ENCODE data around the gene WDR3. TPM values are rescaled to one million over a fixed set of nuclear protein-coding genes. Genes with fewer than 3 reads are reported as not detected.
"Not testable (repeated sequence)": the region's sequence is repeated elsewhere in the genome, so short reads cannot be mapped to it uniquely, and the experiment has no call there.

WDR3 gene
- total RNA-seq (2014; rRNA removed; shearing (Covaris generic)) = 14.4 and 18.7 TPM in 2 replicates

GRCh38 chr1:117929343-117930172 is at the start of gene WDR3, which contains the start of gene GDAP2:
Gene WDR3 (plus strand): TSS chr1:117929739. CDS start chr1:117933320, 3,581 bp downstream.
Gene GDAP2 (minus strand): TSS chr1:117929621. CDS start chr1:117920357, 9,264 bp downstream.
- peak; percentile 96 for DNase-seq (ENCODE audit: low read depth)

DNA sequence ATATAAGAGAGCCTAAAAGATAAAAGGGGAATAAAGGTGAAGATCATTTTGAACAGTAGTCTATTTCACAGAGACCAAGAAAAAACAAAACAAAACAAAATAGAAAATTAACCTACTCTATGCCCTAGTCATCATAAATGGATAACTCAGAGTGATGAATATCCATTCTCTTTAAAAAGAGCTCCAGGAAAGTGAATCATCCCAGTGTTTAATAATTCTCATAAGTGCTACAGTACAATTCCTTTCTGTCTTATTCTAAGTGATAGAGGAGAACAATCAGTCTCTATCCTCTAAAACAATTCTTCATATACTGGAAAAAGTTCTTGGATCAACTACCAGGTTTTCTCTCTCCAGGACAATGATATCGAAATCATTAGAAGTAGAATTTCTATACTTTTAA is 45.9 kb upstream of the WDR3 start:
- DNase-seq (ENCODE audit: low read depth) = no peak

DNA sequence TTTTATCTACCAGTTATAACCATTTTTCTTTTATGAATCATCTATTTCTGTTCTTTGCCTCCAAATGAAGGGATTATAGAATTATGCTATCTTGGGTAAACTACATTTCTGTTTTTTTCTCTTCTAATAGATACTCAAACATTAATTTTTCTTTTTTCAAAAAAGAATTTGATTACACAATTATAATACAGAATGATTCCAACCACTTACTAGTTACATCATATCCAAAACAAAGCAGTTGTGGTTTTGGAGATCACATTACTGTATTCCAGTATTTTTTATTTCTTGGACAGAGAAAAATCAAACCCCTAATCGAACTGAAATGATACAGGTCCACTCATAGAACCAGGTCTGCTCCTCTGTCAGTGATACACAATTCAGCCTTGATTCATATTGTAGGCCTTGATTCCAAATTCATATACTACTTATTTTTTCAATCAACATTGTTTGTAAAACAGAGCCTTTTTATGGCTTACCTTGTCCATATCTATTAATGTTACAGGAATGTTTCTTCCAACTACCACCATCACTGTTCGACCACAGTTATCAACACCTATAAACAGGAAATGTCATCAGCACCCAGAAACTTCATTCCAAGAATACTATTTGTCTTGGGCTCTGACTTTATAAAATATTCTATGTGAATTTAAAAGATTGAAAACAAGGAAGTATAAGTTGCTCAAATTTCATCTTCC is 43.3 kb upstream of the WDR3 start:
- no peak for DNase-seq (ENCODE audit: low read depth)

DNA sequence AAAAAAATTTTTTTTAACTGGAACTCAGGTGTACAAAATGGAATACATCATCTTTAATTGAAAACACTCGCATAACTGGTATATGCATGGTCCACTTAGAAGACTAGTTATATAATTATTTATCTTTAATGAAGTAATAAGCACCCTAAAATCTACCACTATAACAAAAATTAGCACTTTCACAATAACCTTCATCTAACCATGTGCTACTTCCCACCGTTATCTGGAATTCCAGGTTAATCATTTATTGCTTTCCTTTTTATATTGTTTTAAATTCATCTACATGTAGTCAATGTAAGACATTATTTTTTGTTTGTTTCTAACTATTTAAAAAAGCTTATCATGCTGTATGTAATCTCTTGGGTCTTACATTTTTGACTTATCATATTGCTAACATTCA is 39.1 kb upstream of the WDR3 start:
- DNase-seq (ENCODE audit: low read depth) = no peak

DNA sequence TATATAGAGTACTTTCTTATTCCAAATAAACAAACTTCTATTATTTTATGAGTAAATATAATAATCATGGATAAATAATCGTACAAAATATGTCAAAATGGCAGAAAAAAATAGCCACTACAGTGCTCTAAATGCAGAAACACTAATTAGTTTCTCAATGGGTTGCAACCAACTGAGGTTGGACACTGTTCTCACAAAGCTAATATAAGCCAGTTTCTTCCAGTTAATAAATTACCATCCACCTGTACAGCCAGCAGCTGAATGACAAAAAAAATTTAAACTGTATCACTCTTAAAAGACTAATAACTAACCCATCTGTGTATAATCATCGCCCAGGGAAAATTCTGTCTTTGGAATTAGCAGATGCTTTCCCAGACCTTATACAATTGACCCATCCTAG is 37.0 kb upstream of the WDR3 start:
- DNase-seq (ENCODE audit: low read depth) = no peak

DNA sequence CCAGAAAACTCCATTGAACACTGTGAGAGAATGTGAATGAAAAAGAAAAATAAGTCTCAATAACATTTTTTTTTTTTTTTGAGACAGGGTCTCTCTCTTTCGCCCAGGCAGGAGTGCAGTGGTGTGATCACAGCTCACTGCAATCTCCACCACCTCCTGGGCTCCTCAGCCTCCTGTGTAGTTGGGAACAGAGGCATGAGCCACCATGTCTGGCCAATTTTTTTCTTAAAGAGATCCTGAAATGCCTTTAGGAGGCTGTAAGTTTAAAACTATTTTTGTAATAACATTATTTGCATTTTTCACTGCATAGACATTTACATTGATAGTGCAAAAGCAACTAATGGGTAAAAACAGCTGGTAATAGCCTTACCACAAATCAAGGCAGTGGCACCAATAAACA is 35.5 kb upstream of the WDR3 start:
- no peak for DNase-seq (ENCODE audit: low read depth)

DNA sequence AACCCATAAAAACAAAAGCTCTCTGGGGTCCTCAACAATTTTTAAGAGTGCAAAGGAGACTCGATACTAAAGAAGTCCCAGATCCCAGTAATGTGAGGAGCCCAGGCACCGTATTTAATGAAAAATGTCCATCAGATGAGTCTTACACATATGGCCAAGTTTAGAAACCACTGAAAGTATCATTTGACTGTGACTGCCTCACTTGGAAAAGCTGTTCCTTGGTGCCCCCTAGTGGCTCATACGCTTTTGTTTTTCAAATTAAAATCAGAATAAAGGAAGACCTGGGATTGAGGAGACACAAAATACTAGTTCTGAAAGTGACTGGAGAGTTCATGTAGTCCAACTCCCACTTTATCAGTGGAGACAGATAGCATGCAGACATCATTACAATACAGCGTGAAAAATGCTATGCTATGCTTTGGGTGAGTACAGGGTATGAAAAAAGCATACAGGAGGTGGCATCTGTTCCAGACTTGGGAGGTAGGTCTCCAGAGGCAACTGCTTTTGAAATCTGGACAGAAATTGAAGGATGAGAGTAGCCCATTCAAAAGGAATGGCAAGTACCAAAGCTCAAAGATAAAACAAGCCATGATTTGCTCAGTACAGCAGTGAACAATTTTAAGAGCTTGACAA is 33.9 kb upstream of the WDR3 start:
- peak; percentile 82 for DNase-seq (ENCODE audit: low read depth)

DNA sequence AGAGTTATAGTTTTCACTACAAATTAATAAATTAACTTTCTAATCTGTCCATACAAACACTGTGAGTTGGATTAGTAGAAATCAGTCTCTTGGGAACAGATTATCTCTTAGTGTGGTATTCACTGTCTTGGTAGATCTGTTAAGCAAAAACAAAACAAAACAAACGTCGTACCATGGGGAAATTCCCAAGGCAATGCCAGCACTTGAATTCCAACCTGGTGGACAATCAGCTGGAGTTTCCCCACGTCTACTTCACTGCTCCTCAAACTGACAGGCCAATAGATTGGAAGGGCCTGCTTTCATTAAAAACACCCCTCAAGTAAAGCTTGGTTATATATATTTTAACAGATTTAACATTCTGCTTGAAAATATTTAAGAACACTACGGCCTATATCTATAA is 32.0 kb upstream of the WDR3 start:
- no peak for DNase-seq (ENCODE audit: low read depth)

GRCh38 chr1:117899801-117900200 is 29.7 kb upstream of the WDR3 start:
- DNase-seq (ENCODE audit: low read depth) = no peak

GRCh38 chr1:117902944-117903343 is 26.6 kb upstream of the WDR3 start:
- DNase-seq (ENCODE audit: low read depth) = no peak

DNA sequence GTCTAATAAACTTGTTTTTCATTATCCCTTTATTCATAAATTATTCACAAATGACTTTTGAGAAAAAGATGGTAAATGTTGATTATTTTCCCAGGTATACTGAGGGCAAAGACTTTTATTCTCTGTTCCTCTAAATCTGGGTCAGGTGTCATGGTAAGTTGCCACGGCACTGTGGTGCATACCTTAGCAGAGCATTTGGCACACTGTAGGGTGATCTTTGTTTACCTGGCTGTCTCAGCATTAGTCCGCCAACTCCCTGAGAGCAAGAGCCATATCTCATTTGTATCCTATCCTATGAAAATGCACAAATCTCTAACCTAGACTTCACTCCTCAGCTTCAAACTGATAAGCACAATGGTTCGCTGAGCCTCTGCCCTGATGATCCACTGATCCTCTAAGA is 25.1 kb upstream of the WDR3 start:
- DNase-seq (ENCODE audit: low read depth) = no peak

- no peak for DNase-seq (ENCODE audit: low read depth)
Measured at GRCh38 chr1:117905019-117905418, 24.5 kb upstream of the WDR3 start.

GRCh38 chr1:117911051-117911450 is 18.5 kb upstream of the WDR3 start:
- DNase-seq (ENCODE audit: low read depth) = no peak

DNA sequence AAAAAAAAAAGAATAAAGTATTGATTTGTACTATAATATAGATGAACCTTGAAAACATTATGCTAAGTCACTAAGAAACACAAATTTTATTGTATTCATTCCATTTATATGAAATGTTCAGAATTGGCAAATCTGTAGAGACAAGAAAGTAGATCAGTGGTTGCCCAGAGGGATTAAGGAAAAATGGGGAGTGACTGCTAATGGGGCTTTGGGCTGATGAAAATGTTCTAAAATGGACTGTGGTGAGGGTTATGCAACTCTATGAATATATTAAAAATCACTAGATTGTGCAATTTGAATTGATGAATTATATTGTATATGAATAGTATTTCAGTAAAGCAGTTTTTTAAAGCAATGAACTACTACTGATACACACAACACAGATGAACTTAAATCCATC is 10.2 kb upstream of the WDR3 start:
- DNase-seq (ENCODE audit: low read depth) = no peak

DNA sequence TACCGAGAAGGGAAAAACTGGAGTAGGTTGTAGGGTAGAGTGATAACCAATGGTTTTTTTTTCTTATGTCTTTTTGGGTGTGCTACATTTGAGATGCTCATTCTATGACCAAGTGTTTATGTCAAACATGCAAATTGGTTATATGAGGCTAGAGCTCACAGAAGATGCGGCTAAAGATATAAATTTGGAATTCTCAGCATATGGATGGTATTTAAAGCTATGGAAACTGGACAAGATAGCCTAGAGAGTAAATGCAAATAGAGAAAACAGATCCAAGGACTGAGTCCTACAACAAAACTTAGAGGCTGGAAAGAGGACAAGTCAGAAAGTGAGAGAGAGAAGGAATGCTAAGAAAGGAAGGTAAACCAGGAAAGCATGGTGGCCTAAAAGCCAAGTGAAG is 7.5 kb upstream of the WDR3 start:
- no peak for DNase-seq (ENCODE audit: low read depth)

GRCh38 chr1:117922717-117923116 is 6.8 kb upstream of the WDR3 start:
- not testable (repeated sequence) for DNase-seq (ENCODE audit: low read depth)

DNA sequence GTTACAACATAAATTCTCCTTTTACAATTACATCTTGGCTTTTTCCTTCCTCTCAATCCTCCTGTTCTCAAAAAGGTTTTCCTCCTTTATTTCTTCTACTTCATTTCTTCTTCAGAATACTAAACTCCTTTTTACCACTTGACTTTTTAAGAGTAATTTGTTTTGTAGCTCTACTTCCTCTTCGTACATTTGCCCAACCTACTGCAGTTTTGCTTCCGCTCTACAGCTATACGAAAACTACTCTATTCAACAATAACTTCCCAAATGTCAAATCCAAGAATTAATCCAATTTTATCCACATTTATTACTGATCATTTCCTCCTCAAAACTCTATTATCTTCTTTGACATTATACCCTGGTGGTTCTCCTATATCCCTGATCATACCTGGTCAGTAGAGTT is 3.6 kb upstream of the WDR3 start:
- DNase-seq (ENCODE audit: low read depth) = no peak

DNA sequence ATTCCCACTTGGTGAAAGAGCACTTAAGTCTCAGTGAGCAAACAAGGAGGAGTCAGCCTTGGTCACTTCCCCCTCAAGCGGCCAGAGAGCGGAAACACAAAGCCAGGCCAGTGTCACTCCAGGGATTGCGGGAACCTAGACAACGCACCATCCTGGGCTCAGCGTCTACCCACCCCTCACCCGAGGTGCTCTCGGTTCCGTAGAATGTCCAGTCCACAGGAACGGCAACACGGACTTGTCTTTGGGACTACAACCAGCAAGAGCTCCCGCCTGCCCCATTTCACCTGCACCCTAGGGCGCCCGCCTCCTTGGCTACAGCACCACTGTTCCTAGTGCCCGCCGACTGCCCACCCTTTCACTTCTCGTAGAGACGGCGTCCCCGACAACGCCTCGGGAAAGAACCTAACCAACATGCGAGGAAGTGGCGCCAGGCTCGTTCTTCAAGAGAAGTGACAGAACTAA is 627 bp upstream of the WDR3 start:
- DNase-seq (ENCODE audit: low read depth) = peak; percentile 68

GRCh38 chr1:117930173-117930447 is 571 bp downstream of the WDR3 start:
- DNase-seq (ENCODE audit: low read depth) = no peak

- no peak for DNase-seq (ENCODE audit: low read depth)
Measured at GRCh38 chr1:117930484-117930883, 945 bp downstream of the WDR3 start.

- no peak for DNase-seq (ENCODE audit: low read depth)
Measured at GRCh38 chr1:117932576-117932975, 3.0 kb downstream of the WDR3 start.

- DNase-seq (ENCODE audit: low read depth) = no peak
Measured at GRCh38 chr1:117933769-117934168, 4.2 kb downstream of the WDR3 start.

DNA sequence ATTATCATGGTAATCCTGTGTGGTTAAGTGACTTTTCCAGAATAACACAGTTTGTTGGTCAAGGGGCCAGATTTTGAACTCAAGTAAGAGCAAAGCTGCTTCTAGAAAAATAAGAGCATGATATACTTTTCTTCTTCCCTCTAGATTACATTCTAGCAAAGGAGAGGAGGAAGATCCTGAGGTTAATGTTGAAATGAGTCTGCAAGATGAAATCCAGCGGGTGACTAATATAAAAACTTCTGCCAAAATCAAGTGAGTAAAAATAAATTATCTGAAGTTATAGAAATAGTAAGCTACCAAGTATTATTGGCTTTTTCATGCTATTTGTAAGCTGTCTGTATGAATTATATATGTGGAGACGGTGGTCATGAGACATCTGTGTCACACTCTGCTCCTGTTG is 12.8 kb downstream of the WDR3 start:
- DNase-seq (ENCODE audit: low read depth) = no peak
